H54 (cell line): ENCODE measurements around the gene SDC3.

ENCODE experiments used
- DNase-seq: peaks from one replicate; pipeline ENCODE4 v3.0.0; 2011; ENCODE audit warnings: low spot score, mixed read lengths; ENCODE audit not compliant: insufficient read length
- FAIRE-seq: peaks from 3 replicates; lab custom pipeline; 2011; peaks lifted over from hg19 to GRCh38; lab: Jason Lieb, UNC
- POLR2A ChIP-seq: IDR thresholded peaks from 2 replicates; pipeline ENCODE4 v1.6.1; 2011; ENCODE audit warnings: low read depth, mild to moderate bottlenecking, low read length

Gene SDC3

GRCh38 chr1:30912913-30913652 lies 4.5 kb upstream of the SDC3 start:
- FAIRE-seq, result no peak
- DNase-seq, result no peak
- no peak for TF ChIP-seq POLR2A

GRCh38 chr1:30912224-30912623 lies 3.7 kb upstream of the SDC3 start:
- FAIRE-seq, result no peak
- no peak for TF ChIP-seq POLR2A
- no peak for DNase-seq

- DNase-seq, result peak; percentile 93
- no peak for FAIRE-seq
- no peak for TF ChIP-seq POLR2A
Observed at GRCh38 chr1:30911059-30911954, 2.7 kb upstream of the SDC3 start.

GRCh38 chr1:30909365-30910068 lies 959 bp upstream of the SDC3 start:
- DNase-seq (no peak), FAIRE-seq (no peak)
- TF ChIP-seq POLR2A, result no peak

GRCh38 chr1:30908316-30908695 lies 252 bp downstream of the SDC3 start:
- no peak for FAIRE-seq
- no peak for DNase-seq
- TF ChIP-seq POLR2A, result no peak

GRCh38 chr1:30907481-30908315 lies 860 bp downstream of the SDC3 start:
- no peak for FAIRE-seq
- no peak for TF ChIP-seq POLR2A
- DNase-seq, result no peak

- DNase-seq, result no peak
- TF ChIP-seq POLR2A, result no peak
- no peak for FAIRE-seq
Observed at GRCh38 chr1:30906631-30907441, 1.7 kb downstream of the SDC3 start.

GRCh38 chr1:30905916-30906620 lies 2.5 kb downstream of the SDC3 start:
- DNase-seq, result no peak
- TF ChIP-seq POLR2A, result no peak
- FAIRE-seq, result no peak

GRCh38 chr1:30905403-30905802 lies 3.2 kb downstream of the SDC3 start:
- TF ChIP-seq POLR2A, result no peak
- DNase-seq, result no peak
- no peak for FAIRE-seq

GRCh38 chr1:30904962-30905335 lies 3.6 kb downstream of the SDC3 start:
- no peak for FAIRE-seq
- DNase-seq, result no peak
- TF ChIP-seq POLR2A, result no peak

- FAIRE-seq (no peak), DNase-seq (no peak)
- TF ChIP-seq POLR2A, result no peak
Observed at GRCh38 chr1:30904191-30904961, 4.2 kb downstream of the SDC3 start.
